Superior temporal gyrus (tissue), 1 donor: ENCODE results near the gene KRT83.
"Not testable (repeated sequence)": the region's sequence is repeated elsewhere in the genome, so short reads cannot be mapped to it uniquely, and the experiment has no call there.

Source experiments
- DNase-seq: peaks from one replicate; pipeline ENCODE4 v3.0.0-alpha.2; 2016; ENCODE audit errors: extremely low spot score

The KRT83 gene

DNA sequence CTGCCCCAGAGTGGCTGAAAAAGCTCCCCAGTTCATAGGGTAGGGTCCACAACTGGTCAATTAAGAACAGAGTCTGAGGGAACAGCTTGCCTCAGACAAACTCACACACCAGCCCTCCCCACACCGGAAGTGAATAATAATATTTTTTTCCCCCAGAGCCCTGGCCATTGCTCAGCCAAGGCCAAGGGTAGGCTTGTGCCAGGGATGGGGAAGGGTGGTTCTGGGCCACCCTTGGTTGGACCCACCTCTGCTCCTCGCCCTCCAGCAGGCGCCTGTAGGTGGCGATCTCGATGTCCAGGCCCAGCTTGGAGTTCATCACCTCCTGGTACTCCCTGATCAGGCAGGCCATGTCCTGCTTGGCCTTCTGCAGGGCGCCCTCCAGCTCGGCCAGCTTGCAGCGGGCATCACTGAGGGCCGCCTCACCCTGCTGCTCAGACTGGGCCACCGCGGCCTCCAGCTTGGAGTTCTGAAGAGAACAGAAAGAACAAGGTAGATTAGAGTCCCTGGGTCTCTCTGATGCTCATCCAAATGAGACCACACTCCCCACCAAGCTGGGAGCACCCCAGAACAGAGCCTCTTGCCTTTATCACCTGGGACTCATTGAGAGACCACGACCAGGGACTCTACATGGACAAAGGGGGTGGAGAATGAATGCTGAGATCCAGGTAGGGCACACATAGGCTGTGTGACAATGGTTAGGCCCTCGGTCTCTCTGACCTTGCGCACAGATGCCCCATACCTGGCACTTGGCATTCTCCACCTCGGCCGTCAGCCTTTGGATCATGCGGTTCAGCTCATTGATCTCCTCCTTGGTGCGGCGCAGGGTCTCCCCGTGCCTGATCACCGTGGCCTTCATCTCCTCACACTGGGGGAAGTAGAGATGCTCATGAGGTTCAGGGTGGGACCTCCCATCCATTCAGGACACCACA is 34.1 kb downstream of the KRT83 start:
- not testable (repeated sequence) for DNase-seq

DNA sequence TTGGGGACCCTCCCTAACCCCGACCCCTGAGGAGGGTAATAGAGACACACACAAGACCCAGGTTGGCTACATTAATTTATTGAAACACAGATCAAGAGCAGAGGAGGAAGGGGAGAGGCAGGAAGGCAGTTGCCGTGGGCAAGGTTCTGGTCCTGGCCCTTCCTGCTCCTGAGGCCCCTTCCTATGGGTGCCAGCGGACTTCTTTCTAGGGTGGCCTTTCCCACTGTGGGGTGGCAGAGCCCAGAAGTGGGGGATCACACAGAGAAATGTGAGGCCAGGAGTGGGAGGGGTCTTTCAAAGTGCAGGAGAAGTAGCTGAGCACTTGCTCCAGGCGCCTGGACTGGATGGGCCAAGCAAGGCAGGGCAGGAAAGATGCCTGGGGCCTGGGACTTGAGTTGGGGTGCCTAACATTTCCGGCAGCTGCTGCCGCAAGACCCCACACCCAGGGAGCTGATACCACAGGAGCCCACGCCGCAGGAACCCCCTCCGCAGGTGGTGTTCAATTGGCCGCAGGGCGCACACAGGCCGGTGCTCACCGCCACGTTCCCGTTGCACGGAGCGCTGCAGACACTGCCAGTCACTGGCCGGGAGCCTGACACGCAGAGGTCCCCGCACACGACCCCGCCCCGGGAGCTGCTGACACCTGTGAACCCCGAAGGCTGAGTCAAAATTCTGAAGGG is 35.2 kb downstream of the KRT83 start:
- DNase-seq: no peak

DNA sequence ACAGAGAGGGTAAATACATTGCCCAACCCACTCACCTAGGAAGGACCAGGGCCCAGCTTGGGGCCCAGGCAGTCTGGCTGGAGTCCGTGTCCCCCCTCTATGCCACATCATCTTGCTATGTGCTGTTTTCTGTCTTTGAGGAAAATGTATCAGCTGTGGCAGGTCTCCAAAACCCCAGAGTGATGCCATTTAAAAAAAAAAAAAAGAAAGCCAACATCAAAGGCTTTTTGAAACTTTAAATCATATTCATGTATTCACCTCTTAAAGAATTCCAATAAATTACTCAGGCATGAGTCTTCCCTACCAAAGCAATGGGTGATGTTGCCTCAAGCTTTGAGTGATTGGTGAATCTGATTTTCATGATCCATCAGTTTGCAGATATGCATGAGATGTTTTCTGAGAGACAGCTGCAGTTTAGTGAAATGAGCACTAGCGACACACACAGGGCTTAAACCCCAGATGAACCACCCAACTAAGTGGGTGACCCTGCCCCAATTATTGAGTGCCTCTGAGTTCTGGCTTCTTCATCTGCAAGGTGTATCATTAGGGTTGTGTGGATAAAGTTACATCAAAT is 35.9 kb downstream of the KRT83 start:
- no peak for DNase-seq

DNA sequence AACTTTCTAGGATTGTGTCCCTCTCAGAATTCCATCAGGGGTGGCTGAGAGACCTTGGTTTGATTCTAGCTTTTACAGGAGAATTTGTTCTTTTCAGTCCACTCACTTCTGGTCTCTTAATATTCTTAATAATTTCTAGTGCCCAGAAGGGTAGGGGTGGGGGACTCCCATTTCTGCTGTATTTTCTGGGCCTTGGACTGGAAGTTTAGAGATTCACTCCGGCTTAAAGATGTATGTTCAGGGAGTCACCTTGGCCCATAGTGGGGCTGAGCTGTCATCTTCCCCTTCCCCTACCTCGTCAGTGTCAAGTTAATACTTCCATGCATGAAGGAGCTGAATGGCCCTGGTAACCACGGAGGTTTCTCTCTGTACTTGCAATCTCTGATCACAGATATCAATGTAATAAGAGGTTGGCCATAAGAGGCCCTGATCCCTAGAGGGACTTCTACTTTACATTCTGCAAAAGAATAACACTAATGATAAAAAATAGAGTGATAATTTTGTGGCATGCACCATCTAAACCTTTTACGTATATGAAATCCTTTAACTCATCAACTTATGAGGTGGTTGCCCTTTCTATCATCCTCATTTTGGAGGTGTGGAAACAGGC is 36.5 kb downstream of the KRT83 start:
- DNase-seq: no peak

DNA sequence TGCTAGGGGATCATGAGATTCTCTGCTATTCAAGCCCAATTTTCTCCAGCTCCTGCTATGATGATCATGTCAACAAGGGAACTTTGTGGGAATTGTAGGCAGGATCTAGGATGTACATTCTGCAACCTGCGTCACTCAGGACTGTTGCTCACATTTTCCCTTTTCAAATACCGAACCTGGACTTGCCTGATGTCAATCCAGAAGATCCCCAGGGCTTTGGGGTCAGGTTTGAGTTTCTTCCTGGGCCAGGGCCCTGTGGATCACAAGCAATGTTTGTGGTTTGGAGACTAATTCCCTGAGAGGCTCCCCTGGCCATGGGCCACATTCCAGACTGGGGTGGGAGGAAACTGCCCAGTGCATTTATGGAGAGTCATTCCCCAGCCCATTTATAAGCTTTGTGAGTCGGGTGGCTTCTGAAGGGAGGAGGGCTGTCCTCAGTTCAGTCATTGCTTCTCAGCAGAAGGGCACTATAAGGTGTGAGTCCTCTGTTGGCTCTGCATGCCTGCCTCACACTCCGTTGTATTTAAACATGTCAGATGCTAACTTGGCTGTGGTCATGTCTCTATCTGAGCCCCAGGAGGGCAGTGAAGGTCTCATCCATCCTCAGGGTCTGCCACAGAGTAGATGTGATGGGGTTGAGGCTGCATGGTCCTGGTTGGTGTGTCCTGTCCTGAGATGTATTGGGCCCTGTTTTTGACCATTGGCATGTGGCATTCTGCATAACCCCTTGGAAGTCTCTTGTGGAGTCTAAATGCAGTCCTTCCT is 40.2 kb downstream of the KRT83 start:
- no peak for DNase-seq

DNA sequence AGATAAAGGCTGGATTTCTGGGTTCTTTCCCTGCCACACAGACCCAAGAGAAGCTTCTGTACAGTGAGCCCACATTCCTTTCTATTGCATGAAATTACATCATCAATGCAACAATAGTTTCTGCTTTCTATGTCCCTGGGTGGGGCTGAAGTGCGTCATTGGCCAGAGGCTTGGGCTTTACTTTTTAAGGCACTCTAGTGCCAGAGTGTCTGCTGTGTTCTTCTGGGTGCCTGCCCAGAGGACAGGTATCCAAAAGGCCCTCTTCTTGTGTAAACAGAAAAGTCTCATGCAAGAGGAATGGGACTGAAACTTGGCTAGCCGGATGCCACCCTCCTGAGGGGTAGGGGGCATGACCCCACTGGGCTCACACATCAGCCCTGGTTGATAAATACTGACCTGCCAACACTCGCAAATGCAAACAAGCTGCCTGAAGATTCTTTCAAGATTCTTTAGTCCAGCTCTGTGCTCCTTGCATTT is 40.8 kb downstream of the KRT83 start:
- DNase-seq: no peak

DNA sequence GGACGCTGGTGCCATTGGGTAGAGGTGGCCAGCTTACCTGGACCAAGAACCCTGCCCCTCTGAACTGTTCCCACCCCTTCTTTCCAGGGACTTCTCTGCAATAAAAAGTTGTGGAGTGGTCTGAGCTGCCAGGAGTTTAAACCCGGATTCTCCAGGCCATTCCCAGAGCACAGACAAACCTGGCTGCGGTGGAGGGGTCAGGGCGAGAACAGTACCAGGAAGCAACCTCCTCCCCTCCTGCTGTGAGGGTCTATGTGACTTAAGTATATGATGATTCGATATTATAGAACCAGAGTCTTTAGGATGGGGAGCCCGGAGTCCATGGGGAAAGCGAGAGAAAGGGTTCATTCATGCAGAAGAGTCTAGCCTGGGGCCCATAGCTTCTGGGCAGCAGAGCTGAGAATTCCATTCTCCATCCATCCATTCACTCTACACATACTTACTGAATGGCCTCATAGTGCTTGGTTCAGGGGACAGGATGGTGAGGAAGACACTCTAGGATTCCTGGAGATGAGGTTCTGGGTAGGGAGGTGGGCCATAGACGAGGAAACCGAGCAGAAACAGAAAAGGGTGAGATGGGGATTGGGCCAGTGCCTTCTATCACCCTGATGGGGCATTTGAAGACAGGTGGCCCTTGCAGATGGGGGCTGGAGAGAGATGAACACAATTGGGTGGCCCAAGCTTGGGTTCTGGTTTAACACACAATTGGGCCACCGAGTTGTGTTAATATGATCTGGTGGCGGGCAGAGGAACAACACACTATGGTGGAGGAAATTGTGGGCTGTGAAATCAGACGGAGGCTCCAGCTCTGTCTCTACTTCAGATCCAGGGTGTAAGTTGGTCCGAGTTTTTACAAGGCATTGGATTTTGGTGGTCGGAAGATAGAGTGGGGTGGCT is 41.5 kb downstream of the KRT83 start:
- no peak for DNase-seq

DNA sequence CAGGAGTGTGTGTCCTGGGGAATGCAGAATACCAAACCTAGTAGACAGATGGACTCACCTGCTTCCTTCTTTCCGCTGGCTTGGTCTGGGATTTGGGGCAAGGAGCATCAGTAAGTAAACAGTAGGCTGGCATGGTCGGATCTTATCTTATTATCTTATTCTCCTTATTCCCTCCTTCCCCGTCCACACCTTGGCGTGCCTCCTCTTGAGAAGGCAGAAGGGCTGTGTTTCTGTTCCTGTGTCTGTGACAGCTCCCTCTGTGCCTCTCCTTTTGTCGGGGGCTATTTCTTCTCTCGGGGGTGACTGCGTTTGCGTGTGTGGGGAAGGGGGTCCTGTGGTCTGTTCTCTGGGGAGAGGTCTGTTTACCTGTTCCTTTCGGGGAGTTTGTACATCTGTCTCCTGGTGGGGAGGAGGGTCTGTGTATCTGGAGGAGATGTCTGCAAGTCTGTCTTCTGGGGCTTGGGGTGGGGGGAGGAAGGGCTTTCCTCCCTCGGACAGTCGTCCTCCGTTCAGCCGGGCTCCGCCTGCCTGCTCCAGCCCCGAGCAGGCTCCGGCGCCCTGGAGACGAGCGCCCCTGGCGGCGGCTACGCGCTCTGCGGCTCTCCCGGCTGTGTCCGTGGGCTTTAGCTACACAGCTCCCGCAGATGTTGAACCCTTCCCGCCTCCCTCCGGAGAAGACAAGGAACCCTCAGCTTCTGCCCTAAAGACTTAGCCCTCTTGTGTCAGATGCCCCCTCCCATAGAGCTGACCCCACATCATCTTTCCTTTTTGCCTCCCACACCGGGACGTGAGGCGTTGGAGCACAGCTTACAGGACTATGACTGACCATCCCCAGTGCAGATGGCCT is 42.4 kb downstream of the KRT83 start:
- peak; percentile 80 for DNase-seq

DNA sequence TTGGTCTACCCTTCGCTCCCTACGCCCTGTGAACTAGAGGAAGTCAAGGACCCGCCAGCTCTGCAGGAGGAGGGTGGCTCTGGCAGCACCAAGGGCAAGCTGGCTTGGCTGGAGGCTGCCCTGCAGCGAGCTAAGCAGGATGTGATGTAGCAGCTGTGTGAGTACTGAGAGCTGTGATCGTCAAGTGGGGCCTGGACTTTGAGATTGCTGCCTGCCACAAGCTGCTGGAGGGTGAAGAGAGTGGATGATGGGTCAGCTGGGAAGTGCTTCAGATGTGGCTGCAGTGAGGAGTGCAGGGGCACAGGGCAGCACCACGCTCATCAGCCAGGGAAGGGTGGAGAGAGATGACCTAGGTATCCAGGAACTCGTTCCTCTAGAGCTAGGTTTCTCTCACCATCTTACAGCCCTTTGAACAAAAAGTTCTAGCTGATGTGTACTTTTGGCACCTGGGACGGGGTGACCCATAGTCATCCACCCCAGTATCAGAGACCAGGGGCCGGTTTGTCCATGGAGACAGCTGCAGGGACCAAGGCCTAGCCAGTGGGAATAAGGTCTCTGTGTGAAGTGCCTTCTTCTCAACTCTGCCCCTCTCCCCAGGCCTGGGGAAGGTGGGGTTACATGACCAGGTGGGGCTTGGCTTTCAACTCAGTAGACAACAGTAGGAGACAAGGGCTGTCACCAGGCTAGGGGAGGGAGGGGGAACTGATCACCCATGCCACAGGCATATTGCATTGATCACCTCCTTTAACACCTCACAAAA is 43.5 kb downstream of the KRT83 start:
- no peak for DNase-seq

DNA sequence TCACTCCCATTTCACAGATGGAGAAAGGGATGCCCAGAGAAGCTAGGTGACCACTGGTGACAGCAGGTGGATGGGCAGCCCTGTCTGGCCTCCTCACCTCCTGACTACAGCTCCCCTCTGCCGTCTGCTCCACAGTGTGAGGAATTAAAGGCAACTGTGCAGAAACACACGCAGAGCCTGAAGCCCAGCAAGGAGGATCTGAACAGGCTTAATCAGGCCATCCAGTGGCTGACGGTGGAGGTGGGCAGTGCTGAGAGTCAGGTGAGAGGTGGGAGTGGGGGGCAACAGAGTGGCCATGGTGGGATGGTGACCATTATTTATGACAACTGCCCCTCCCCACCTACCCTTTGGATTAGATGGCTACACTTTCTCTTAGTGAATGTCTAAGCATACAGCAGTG is 45.5 kb downstream of the KRT83 start:
- DNase-seq: no peak

DNA sequence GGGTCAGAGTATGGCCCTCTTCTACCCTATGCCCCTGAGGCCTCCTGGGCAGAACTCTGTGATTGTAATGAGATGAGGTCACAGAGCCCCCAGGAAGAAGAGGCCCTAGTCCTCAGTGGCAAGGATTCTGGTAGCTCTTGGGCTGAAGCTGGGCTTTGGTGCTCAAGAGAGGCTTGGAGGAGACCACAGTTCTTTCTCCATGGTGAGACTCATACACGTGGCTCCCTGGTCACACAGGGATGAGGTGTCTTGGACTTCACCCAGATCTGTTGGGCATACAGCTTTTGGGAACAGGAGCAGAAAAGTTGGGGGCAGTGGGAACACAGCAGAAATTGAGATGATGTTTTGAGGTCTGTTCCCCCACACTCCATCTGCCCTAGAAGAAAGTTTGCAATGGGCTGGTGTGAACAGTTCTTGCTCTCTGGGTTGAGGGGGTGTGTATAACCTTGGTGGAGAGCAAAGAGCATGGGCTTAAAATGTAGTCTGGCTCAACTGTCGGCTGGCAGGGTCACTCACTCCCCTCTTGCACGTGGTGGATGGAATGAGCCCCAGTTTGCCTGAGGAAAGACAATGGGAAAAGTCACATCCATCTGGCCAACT is 46.6 kb downstream of the KRT83 start, which contains the start of gene KRT86:
Gene KRT86 (plus strand): TSS at position 125 of the 600 bp plus-strand sequence. CDS start 27,272 bp downstream, outside the sequence.
- no peak for DNase-seq

DNA sequence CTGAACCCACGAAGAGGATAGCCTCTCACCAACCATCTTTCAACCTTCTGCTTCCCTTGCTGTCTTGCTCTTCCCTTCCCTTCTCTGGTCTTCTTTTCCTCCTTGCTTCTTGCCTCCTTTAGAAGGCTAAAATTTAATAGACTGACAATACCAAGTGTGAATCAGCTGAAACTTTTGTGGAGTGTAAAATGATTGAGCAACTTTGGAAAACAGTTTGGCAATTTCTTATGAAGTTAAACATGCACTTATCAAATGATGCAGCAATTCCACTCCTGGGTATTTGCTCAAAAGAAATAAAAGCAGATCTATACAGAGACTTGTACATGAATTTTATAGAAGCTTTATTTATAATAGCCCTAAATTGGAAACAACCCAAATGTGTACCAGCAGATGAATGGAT is 50.0 kb downstream of the KRT83 start:
- no peak for DNase-seq

DNA sequence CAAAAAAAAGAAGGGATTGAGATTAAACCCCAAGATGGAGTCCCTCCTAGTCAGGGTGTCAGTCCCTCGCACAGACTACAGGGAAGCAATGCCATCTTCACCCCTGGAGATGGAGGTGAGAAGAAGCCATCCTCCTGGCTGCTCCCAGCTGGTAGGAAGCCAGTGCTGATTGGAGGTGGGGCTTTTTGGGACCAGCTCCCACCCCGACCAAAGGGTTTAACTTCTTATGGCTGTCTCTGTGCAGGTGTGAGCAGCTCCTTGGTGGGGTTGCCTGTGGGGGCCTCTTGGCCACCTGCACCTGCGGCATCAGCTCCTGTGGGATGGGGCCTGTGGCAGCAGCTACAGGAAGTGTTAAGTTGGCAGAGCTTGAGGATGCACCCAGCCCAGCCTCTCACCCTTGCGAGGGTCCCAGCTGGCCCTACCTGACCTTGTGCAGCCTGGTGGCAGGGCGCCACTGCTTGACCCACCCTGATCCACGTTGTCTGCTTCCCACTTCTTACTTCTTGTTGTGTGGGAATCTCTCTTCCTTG is 50.6 kb downstream of the KRT83 start:
- no peak for DNase-seq

DNA sequence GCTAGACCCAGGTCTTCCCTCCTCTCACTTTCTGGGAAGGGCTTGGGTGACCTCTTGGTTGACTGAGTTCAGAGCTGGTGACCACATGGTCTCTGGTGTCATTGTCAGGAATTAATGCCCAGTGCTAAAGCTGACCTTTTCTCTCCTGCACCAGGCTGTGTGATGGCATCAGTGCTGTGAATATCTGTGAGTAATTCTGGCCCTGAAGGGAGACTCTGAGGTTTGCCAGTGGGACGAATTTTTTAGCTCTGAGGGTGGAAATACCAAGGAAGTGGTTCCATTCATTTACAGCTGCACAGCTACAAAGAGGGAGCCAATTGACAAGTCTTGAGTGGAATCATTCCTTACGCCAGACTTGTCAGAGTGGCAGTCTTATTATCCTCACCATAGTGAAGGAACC is 53.0 kb downstream of the KRT83 start:
- no peak for DNase-seq

DNA sequence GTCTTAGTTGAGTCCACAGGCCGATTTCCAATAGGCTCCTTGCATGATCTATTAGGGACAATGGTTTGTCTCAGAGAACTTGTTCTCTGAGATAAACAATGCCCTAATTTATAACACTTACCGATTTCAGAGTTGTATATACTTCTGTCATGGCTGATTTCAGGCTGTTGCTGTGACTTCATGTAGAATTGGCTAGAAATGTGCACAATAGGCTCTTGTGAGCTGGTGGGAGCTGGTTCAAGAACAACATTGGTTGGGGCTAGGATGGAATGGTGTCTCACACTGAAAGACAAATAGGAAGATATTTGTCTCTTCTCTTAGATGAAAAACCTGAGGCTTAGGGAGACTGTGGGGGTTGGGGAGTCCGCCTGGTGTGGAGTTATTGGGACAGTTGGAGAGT is 53.5 kb downstream of the KRT83 start:
- peak; percentile 24 for DNase-seq

DNA sequence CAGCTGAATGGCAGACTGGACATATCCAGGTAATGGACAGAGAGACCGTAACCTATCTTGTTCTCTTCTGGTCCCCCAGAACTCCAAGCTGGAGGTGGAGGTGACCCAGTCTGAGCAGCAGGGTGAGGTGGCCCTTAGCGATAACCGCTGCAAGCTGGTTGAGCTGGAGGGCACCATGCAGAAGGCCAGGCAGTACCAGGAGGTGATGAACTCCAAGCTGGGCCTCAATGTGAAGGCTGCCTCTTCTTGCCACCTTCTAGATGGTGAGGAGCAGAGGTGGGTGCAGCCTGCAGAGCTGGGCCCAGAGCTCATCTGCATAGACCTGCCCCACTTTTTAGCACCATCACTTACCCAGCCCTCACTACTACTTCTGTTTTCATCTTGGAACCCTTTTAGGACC is 53.9 kb downstream of the KRT83 start:
- DNase-seq: no peak

DNA sequence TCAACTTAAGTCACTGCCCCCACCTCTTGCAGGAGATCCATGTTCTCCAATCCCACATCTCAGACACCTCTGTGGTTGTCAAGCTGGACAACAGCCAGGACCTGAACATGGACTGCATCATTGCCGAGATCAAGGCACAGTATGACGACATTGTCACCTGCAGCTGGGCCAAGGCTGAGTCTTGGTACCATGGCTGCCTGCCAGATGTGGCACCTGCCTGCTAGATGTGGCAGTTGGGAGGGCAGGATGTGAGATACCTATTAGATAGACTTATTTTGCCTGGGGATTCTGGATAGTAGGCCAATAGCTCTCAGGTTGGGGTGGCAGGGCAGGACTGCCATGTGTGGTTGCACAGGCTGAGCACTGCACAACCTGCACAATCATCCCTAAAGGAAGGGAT is 54.7 kb downstream of the KRT83 start:
- no peak for DNase-seq

DNA sequence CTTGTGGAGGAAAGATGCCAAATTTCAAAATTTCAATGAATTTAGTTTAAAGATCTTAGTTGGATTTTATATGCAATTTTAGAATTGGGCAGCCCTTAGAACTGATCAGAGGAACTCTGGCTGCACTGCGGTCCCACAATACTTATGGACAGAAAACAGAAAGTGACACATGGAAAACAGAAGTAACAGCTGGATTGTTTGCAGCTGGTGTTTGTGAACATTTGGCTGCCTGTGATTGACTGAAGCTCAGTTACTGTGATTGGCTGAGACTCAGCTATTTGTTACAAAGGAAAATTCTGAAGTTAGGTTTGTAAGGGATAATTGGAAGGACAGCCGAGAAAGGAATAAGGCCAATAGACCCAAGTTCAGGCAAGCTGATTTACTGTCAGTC is 56.8 kb downstream of the KRT83 start:
- peak; percentile 77 for DNase-seq
